Keratinocyte (primary cell): ENCODE data around the gene POLR3F. TPM values are rescaled to one million over a fixed set of nuclear protein-coding genes. Genes with fewer than 3 reads are reported as not detected.
"Not testable (repeated sequence)": the region's sequence is repeated elsewhere in the genome, so short reads cannot be mapped to it uniquely, and the experiment has no call there.

ENCODE experiments used
- DNase-seq: peaks from one replicate; pipeline ENCODE4 v3.0.0-alpha.2; 2011; ENCODE audit warnings: low read depth, missing footprints, low spot score
- FAIRE-seq: peaks from 2 replicates; lab custom pipeline; 2011; peaks lifted over from hg19 to GRCh38; lab: Jason Lieb, UNC
- H2AFZ ChIP-seq: 2 replicates; pipeline ENCODE4 v1.6.0; 2012; ENCODE audit warnings: low read length, control low read depth, inconsistent platforms; ENCODE audit not compliant: control insufficient read depth
- H3K27ac ChIP-seq: 2 replicates; pipeline ENCODE4 v1.5.1; 2011; ENCODE audit warnings: low read length; ENCODE audit not compliant: control insufficient read depth, insufficient read depth
- H3K27me3 ChIP-seq: 3 replicates; pipeline ENCODE4 v1.6.0; 2011; ENCODE audit warnings: low read length; ENCODE audit not compliant: control insufficient read depth, insufficient read depth; ENCODE audit errors: extremely low read depth
- H3K36me3 ChIP-seq, 2 experiments: 2 replicates in 1 of 2; 3 replicates in 1 of 2; pipeline ENCODE4 v1.5.1; 2011; ENCODE audit warnings: low read length in 2 of 2, mild to moderate bottlenecking in 1 of 2; ENCODE audit not compliant: control insufficient read depth in 2 of 2, insufficient read depth in 2 of 2; ENCODE audit errors: extremely low read depth in 1 of 2
- H3K4me1 ChIP-seq: 3 replicates; pipeline ENCODE4 v1.5.1; 2011; ENCODE audit warnings: low read length; ENCODE audit not compliant: control insufficient read depth, insufficient read depth; ENCODE audit errors: extremely low read depth
- H3K4me2 ChIP-seq: 3 replicates; pipeline ENCODE4 v1.6.0; 2011; ENCODE audit warnings: low read depth, low read length; ENCODE audit not compliant: control insufficient read depth, insufficient read depth; ENCODE audit errors: extremely low read depth
- H3K4me3 ChIP-seq, 3 experiments: fragments of 200-600 bp in 1 of 3; sonication (generic) in 1 of 3; 2 replicates in 2 of 3; 3 replicates in 1 of 3; pipeline ENCODE4 v1.5.1; 2011 to 2016; ENCODE audit warnings: low read length in 3 of 3, mild to moderate bottlenecking in 3 of 3, control low read depth in 2 of 3, inconsistent platforms in 1 of 3, low read depth in 1 of 3, mixed read lengths in 1 of 3, mixed run types in 1 of 3, moderate library complexity in 1 of 3; ENCODE audit not compliant: control insufficient read depth in 2 of 3, insufficient read depth in 2 of 3; ENCODE audit errors: extremely low read depth in 1 of 3
- H3K79me2 ChIP-seq: 2 replicates; pipeline ENCODE4 v1.6.0; 2012; ENCODE audit warnings: low read length; ENCODE audit not compliant: control insufficient read depth, insufficient read depth
- H3K9ac ChIP-seq: 3 replicates; pipeline ENCODE4 v1.6.0; 2011; ENCODE audit warnings: low read length; ENCODE audit not compliant: control insufficient read depth, insufficient read depth; ENCODE audit errors: extremely low read depth
- H3K9me1 ChIP-seq: 3 replicates; pipeline ENCODE4 v1.6.0; 2011; ENCODE audit warnings: low read length; ENCODE audit not compliant: control insufficient read depth, insufficient read depth; ENCODE audit errors: extremely low read depth
- H3K9me3 ChIP-seq: 2 replicates; pipeline ENCODE4 v1.5.1; 2012; ENCODE audit warnings: low read depth, low read length; ENCODE audit not compliant: control insufficient read depth
- H4K20me1 ChIP-seq: 3 replicates; pipeline ENCODE4 v1.6.0; 2011; ENCODE audit warnings: low read length; ENCODE audit not compliant: control insufficient read depth, insufficient read depth; ENCODE audit errors: extremely low read depth
- CTCF ChIP-seq, 3 experiments: IDR thresholded peaks in 1 of 3; conservative IDR thresholded peaks in 1 of 3; optimal IDR thresholded peaks in 1 of 3; 2 replicates in 2 of 3; 3 replicates in 1 of 3; pipeline versions ENCODE3 to v1.5.1; 2011; ENCODE audit warnings: low read length in 3 of 3, mild to moderate bottlenecking in 3 of 3, moderate library complexity in 2 of 3, control low read depth in 1 of 3, inconsistent platforms in 1 of 3; ENCODE audit not compliant: insufficient read depth in 2 of 3; ENCODE audit errors: extremely low read depth in 1 of 3
- EZH2 ChIP-seq: IDR thresholded peaks from one replicate; pipeline ENCODE4 v1.6.1; 2012; ENCODE audit warnings: inconsistent platforms, mild to moderate bottlenecking, low read length, moderate library complexity
- dilution Hi-C: fragments of 300-500 bp; cut with MboI; formaldehyde crosslinking; loops from one replicate; pipeline ENCODE4 v1.7.0; 2020; ENCODE audit warnings: low sequenced_read_pairs; ENCODE audit not compliant: extremely low pct_ligation_motif_present
- polyA plus RNA-seq, 5 experiments: library from polyadenylated mRNA; depleted of rRNA in 3 of 5; stranded (reverse) in 3 of 5; stranded (forward) in 1 of 5; unstranded in 1 of 5; fragments of >200 nt; gene quantifications; 1 replicate in 1 of 5; 2 replicates in 3 of 5; 3 replicates in 1 of 5; pipeline versions ENCODE4 v1.2.1 to v1.2.3, GENCODE V29; 2011 to 2012; ENCODE audit warnings: missing spikeins in 2 of 5, low read depth in 1 of 5, low replicate concordance in 1 of 5

Gene POLR3F
- polyA plus RNA-seq, 1 donor (not counting 4 experiments of a cell fraction or from before 2014, with no cell fraction given): 12.2 TPM

GRCh38 chr20:18515973-18516372 is 48.8 kb downstream of the POLR3F start:
- Histone ChIP-seq H2AFZ (no peak overlapping the region), H3K9me3 (no peaks in the 10 kb centered on the region), H3K4me3 (no peak overlapping the region), H3K36me3 (peaks cover 10 to 15% of the 10 kb centered on the region in 2 experiments), H3K27ac (no peak overlapping the region), H3K9ac (no peak overlapping the region), H3K27me3 (no peaks in the 10 kb centered on the region), H4K20me1 (no peaks in the 10 kb centered on the region), H3K4me1 (no peaks in the 10 kb centered on the region), H3K9me1 (no peaks in the 10 kb centered on the region), H3K4me2 (no peak overlapping the region), H3K79me2 (peaks cover 23% of the 10 kb centered on the region)
- FAIRE-seq (no peak), DNase-seq (no peak)
- dilution Hi-C loops: no loop called here
- no peak for TF ChIP-seq EZH2
- no peak for TF ChIP-seq CTCF (optimal IDR thresholded peaks at IDR 0.05 in 1 of 3, IDR thresholded peaks at IDR 0.05 in 1 of 3, conservative IDR thresholded peaks at IDR 0.05 in 1 of 3; ENCODE audit: extremely low read depth in 1 of 3, insufficient read depth in 2 of 3, low read length in 3 of 3)

- H3K79me2 ChIP-seq, H3K9me3 ChIP-seq, H3K4me3 ChIP-seq, H3K9ac ChIP-seq, H3K9me1 ChIP-seq, H3K27ac ChIP-seq, DNase-seq, H3K27me3 ChIP-seq, H4K20me1 ChIP-seq, H2AFZ ChIP-seq, FAIRE-seq, H3K4me2 ChIP-seq, dilution Hi-C loops: not testable (repeated sequence)
- Histone ChIP-seq H3K4me1 (peaks cover 18% of the 10 kb centered on the region), H3K36me3 (peaks cover 13 to 28% of the 10 kb centered on the region in 2 experiments)
These were observed 54.9 kb downstream of the POLR3F start for GRCh38 chr20:18522066-18522465.

- H3K4me2 ChIP-seq: no peak overlapping the region
- no peaks in the 10 kb centered on the region for H3K27me3 ChIP-seq
- no peaks in the 10 kb centered on the region for H3K9me1 ChIP-seq
- H3K36me3 ChIP-seq: peaks cover 17 to 36% of the 10 kb centered on the region in 2 experiments
- H2AFZ ChIP-seq: no peak overlapping the region
- dilution Hi-C loops: no loop called here
- H4K20me1 ChIP-seq: no peaks in the 10 kb centered on the region
- H3K4me3 ChIP-seq: no peak overlapping the region
- no peak overlapping the region for H3K9ac ChIP-seq
- FAIRE-seq: no peak
- no peaks in the 10 kb centered on the region for H3K9me3 ChIP-seq
- H3K79me2 ChIP-seq: peaks cover 8% of the 10 kb centered on the region
- H3K27ac ChIP-seq: no peak overlapping the region
- no peak for DNase-seq
- H3K4me1 ChIP-seq: peaks cover 23% of the 10 kb centered on the region
- TF ChIP-seq CTCF (optimal IDR thresholded peaks at IDR 0.05 in 1 of 3, IDR thresholded peaks at IDR 0.05 in 1 of 3, conservative IDR thresholded peaks at IDR 0.05 in 1 of 3; ENCODE audit: extremely low read depth in 1 of 3, insufficient read depth in 2 of 3, low read length in 3 of 3): no peak
- TF ChIP-seq EZH2: no peak
These were observed 55.9 kb downstream of the POLR3F start for GRCh38 chr20:18523066-18523465.
